Measurements from ENCODE around the gene CAMK2A.

- TF ChIP-seq EZH2 (IDR thresholded peaks at IDR 0.05; ENCODE audit: low read depth), result no peak
- no peak for TF ChIP-seq CTCF (conservative IDR thresholded peaks at IDR 0.05)
Measured at GRCh38 chr5:150311015-150311692, 21.6 kb upstream of the CAMK2A start.
